ENCODE measurements around the gene NEK6.

NEK6 gene

GRCh38 chr9:124339603-124340146 lies 81.9 kb downstream of the NEK6 start:
- no peak for DNase-seq (ENCODE audit: low read depth in 3 of 3, low spot score in 1 of 3)

- DNase-seq (ENCODE audit: low read depth in 3 of 3, low spot score in 1 of 3): no peak
Observed at GRCh38 chr9:124340219-124341069, 82.7 kb downstream of the NEK6 start.

GRCh38 chr9:124341455-124342170 lies 83.9 kb downstream of the NEK6 start:
- no peak for DNase-seq (ENCODE audit: low read depth in 3 of 3, low spot score in 1 of 3)

- no peak for DNase-seq (ENCODE audit: low read depth in 3 of 3, low spot score in 1 of 3)
Observed at GRCh38 chr9:124342402-124342775, 84.6 kb downstream of the NEK6 start.

GRCh38 chr9:124342776-124343485 lies 85.2 kb downstream of the NEK6 start:
- DNase-seq (ENCODE audit: low read depth in 3 of 3, low spot score in 1 of 3): no peak

- DNase-seq (ENCODE audit: low read depth in 3 of 3, low spot score in 1 of 3): no peak
Observed at GRCh38 chr9:124343533-124344290, 86.0 kb downstream of the NEK6 start.

- DNase-seq (ENCODE audit: low read depth in 3 of 3, low spot score in 1 of 3): no peak
Observed at GRCh38 chr9:124344291-124345050, 86.7 kb downstream of the NEK6 start.

- no peak for DNase-seq (ENCODE audit: low read depth in 3 of 3, low spot score in 1 of 3)
Observed at GRCh38 chr9:124345063-124345462, 87.3 kb downstream of the NEK6 start.

- DNase-seq (ENCODE audit: low read depth in 3 of 3, low spot score in 1 of 3): no peak
Observed at GRCh38 chr9:124345751-124346281, 88.1 kb downstream of the NEK6 start.

- no peak for DNase-seq (ENCODE audit: low read depth in 3 of 3, low spot score in 1 of 3)
Observed at GRCh38 chr9:124346347-124347163, 88.8 kb downstream of the NEK6 start.

GRCh38 chr9:124347206-124347967 lies 89.6 kb downstream of the NEK6 start:
- no peak for DNase-seq (ENCODE audit: low read depth in 3 of 3, low spot score in 1 of 3)

- no peak for DNase-seq (ENCODE audit: low read depth in 3 of 3, low spot score in 1 of 3)
Observed at GRCh38 chr9:124347968-124348358, 90.2 kb downstream of the NEK6 start.

- DNase-seq (ENCODE audit: low read depth in 3 of 3, low spot score in 1 of 3): no peak
Observed at GRCh38 chr9:124348363-124348762, 90.6 kb downstream of the NEK6 start.

- DNase-seq (ENCODE audit: low read depth in 3 of 3, low spot score in 1 of 3): no peak
Observed at GRCh38 chr9:124348831-124349230, 91.1 kb downstream of the NEK6 start.

- no peak for DNase-seq (ENCODE audit: low read depth in 3 of 3, low spot score in 1 of 3)
Observed at GRCh38 chr9:124349267-124349666, 91.5 kb downstream of the NEK6 start.

- DNase-seq (ENCODE audit: low read depth in 3 of 3, low spot score in 1 of 3): no peak
Observed at GRCh38 chr9:124349675-124350493, 92.1 kb downstream of the NEK6 start.

- no peak for DNase-seq (ENCODE audit: low read depth in 3 of 3, low spot score in 1 of 3)
Observed at GRCh38 chr9:124350494-124351263, 92.9 kb downstream of the NEK6 start.

All from stimulated activated CD4-positive, alpha-beta T cell treated with anti-CD3 and anti-CD28 coated beads, TNF-alpha, amount 100 ng/mL, for 1 hour (primary cell).